Psoas muscle (tissue), 8 donors: Measurements from ENCODE around the gene EPO. TPM values are rescaled to one million over a fixed set of nuclear protein-coding genes. Genes with fewer than 3 reads are reported as not detected.

ENCODE experiments used
- ATAC-seq, 4 donors: fragments of 200-7000 bp; cut with Tn5 transposase; one replicate each; pipeline ENCODE4 v1.9.1; 2020; ENCODE audit warnings: moderate library complexity in 3 of 4, mild to moderate bottlenecking in 2 of 4
- DNase-seq, 2 donors: peaks; one replicate each; pipeline ENCODE4 v3.0.0-alpha.2; 2020
- H3K27ac ChIP-seq: fragments of 200-600 bp; one replicate; pipeline ENCODE4 v1.8.0; 2022
- H3K27me3 ChIP-seq, 3 donors: fragments of 200-600 bp in 1 of 3; one replicate each; pipeline versions ENCODE4 v1.6.1 to v1.8.0; 2013 to 2022; ENCODE audit warnings: low read length in 2 of 3, mild to moderate bottlenecking in 2 of 3, moderate library complexity in 1 of 3; ENCODE audit not compliant: insufficient read depth in 3 of 3
- H3K36me3 ChIP-seq, 2 donors: fragments of 200-600 bp in 1 of 2; one replicate each; pipeline versions ENCODE4 v1.6.1 to v1.8.0; 2013 to 2022; ENCODE audit warnings: low read depth in 1 of 2, mild to moderate bottlenecking in 1 of 2, moderate library complexity in 1 of 2; ENCODE audit not compliant: insufficient read depth in 1 of 2
- H3K4me1 ChIP-seq: fragments of 200-600 bp; one replicate; pipeline ENCODE4 v1.8.0; 2022
- H3K4me3 ChIP-seq: fragments of 200-600 bp; one replicate; pipeline ENCODE4 v1.8.0; 2022; ENCODE audit warnings: mild to moderate bottlenecking
- H3K9me3 ChIP-seq: fragments of 200-600 bp; one replicate; pipeline ENCODE4 v1.8.0; 2022
- WGBS, 3 donors: extraction: QIAGEN DNeasy Blood & Tissue Kit; methylation state at CpG; one replicate each; pipeline versions ENCODE4 v1.1.6 to v1.1.7; 2013; 5-methylcytosine and 5-hydroxymethylcytosine counted together
- intact Hi-C, 2 donors: fragments of 100-400 bp; cut with DNase I; formaldehyde crosslinking; loops; one replicate each; pipeline versions ENCODE4 v1.11.0 to v1.14.2; 2022
- polyA plus RNA-seq, 3 donors: library from polyadenylated mRNA; stranded (reverse); fragments of 200-250 nt; gene quantifications; one replicate each; pipeline ENCODE4 v1.2.3, GENCODE V29; 2013
- total RNA-seq, 4 donors: library from RNA; stranded (reverse); fragmentation: NEBNext Ultra II Directional in 2 of 4; extraction: Animal tissue kit (Norgen Biotek cat#: 25700) in 2 of 4; gene quantifications; one replicate each; pipeline versions ENCODE4 v1.2.1 to v1.2.4, GENCODE V29; 2021 to 2023
- TF ChIP-seq, protein P1 (sequence below): fragments of 200-600 bp; IDR thresholded peaks from one replicate; pipeline ENCODE4 v1.8.0; 2022; ENCODE audit warnings: antibody characterized with exemption
- donor health status: healthy with polysubstance abuse.
- donor health status: DM: no; HTN: no; CAD: no; lungs with moderate emphysema.
- donor health status: Bipolar disorder and iron deficiency.
- donor health status: healthy.
- donor health status: DM: yes; HTN: yes; CAD: no.
- donor health status: DM: no; HTN: no; CAD: no.
- donor health status: DM: no; HTN: no; CAD: no.
- donor health status: DM: yes; HTN: yes; CAD: no.

Gene EPO
- total and polyA plus RNA-seq, 7 donors = not detected

- Histone ChIP-seq H3K4me3 (no peak overlapping the region), H3K9me3 (no peaks in the 10 kb centered on the region), H3K4me1 (no peaks in the 10 kb centered on the region), H3K27ac (no peak overlapping the region), H3K36me3 (no peaks in the 10 kb centered on the region), H3K27me3 (peaks cover 0 to 13% (median 5%) of the 10 kb centered on the region in 3 donors)
- ATAC-seq (no peak), DNase-seq (no peak)
- TF ChIP-seq, protein P1, sequence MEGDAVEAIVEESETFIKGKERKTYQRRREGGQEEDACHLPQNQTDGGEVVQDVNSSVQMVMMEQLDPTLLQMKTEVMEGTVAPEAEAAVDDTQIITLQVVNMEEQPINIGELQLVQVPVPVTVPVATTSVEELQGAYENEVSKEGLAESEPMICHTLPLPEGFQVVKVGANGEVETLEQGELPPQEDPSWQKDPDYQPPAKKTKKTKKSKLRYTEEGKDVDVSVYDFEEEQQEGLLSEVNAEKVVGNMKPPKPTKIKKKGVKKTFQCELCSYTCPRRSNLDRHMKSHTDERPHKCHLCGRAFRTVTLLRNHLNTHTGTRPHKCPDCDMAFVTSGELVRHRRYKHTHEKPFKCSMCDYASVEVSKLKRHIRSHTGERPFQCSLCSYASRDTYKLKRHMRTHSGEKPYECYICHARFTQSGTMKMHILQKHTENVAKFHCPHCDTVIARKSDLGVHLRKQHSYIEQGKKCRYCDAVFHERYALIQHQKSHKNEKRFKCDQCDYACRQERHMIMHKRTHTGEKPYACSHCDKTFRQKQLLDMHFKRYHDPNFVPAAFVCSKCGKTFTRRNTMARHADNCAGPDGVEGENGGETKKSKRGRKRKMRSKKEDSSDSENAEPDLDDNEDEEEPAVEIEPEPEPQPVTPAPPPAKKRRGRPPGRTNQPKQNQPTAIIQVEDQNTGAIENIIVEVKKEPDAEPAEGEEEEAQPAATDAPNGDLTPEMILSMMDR = no peak
- intact Hi-C loops = no loop called here
- 38 to 49% (median 45%) methylated on average over 14 of the region's 14 CpGs for WGBS, 3 donors
Measured at GRCh38 chr7:100763556-100764140, 43.4 kb downstream of the EPO start.

- peaks cover 0 to 17% (median 5%) of the 10 kb centered on the region in 3 donors for H3K27me3 ChIP-seq
- no peaks in the 10 kb centered on the region for H3K4me1 ChIP-seq
- ATAC-seq (no peak), DNase-seq (no peak)
- H3K27ac ChIP-seq = no peak overlapping the region
- no peaks in the 10 kb centered on the region for H3K9me3 ChIP-seq
- no peak overlapping the region for H3K4me3 ChIP-seq
- no peaks in the 10 kb centered on the region for H3K36me3 ChIP-seq
- intact Hi-C loops = no loop called here
- TF ChIP-seq, protein P1 = no peak
- WGBS, 3 donors = 70 to 80% (median 74%) methylated on average over 10 of the region's 10 CpGs
Measured at GRCh38 chr7:100764841-100765240, 44.6 kb downstream of the EPO start.

- 70 to 79% (median 76%) methylated on average over 14 to 16 of the region's 16 CpGs for WGBS, 3 donors
- H3K36me3 ChIP-seq = no peaks in the 10 kb centered on the region
- DNase-seq = no peak
- intact Hi-C loops = no loop called here
- no peak overlapping the region for H3K27ac ChIP-seq
- TF ChIP-seq, protein P1 = no peak
- H3K4me3 ChIP-seq = no peak overlapping the region
- no peak for ATAC-seq
- H3K27me3 ChIP-seq = peaks cover 0 to 14% (median 3%) of the 10 kb centered on the region in 3 donors
- H3K9me3 ChIP-seq = no peaks in the 10 kb centered on the region
- no peaks in the 10 kb centered on the region for H3K4me1 ChIP-seq
Measured at GRCh38 chr7:100765250-100765649, 45.0 kb downstream of the EPO start.

- Histone ChIP-seq H3K4me3 (no peak overlapping the region), H3K36me3 (no peaks in the 10 kb centered on the region), H3K27ac (no peak overlapping the region), H3K9me3 (no peaks in the 10 kb centered on the region), H3K4me1 (no peaks in the 10 kb centered on the region), H3K27me3 (peaks cover 0 to 14% (median 3%) of the 10 kb centered on the region in 3 donors)
- TF ChIP-seq, protein P1 = no peak
- ATAC-seq (no peak), DNase-seq (no peak)
- WGBS, 3 donors = 80 to 81% (median 80%) methylated on average over 7 of the region's 7 CpGs
- intact Hi-C loops = no loop called here
Measured at GRCh38 chr7:100768784-100769183, 48.5 kb downstream of the EPO start.

Other genes with a start within 250 kb of the EPO start
- 10 to 100 TPM; 15.7 to 23.6 (median 17.6) TPM for gene TSC22D4, start 241.3 kb upstream of the EPO start, total RNA-seq
- 10 to 100 TPM; 16.4 to 24.8 (median 16.7) TPM for gene TSC22D4, start 241.3 kb upstream of the EPO start, polyA plus RNA-seq
- gene NYAP1, start 236.5 kb upstream of the EPO start, total RNA-seq = under 1 TPM; 0.08 to 0.32 (median 0.12) TPM
- under 1 TPM; 0.12 to 0.23 (median 0.21) TPM for gene NYAP1, start 236.5 kb upstream of the EPO start, polyA plus RNA-seq
- 10 to 100 TPM in 1 of 4 donors, 1 to 10 TPM in 3; 5.3 to 14.7 (median 8.0) TPM for gene AGFG2, start 181.3 kb upstream of the EPO start, total RNA-seq
- gene AGFG2, start 181.3 kb upstream of the EPO start, polyA plus RNA-seq = 10 to 100 TPM in 1 of 3 donors, 1 to 10 TPM in 2; 4.8 to 12.6 (median 8.9) TPM
- 1 to 10 TPM in 1 of 4 donors, under 1 TPM in 2, not detected in 1; 0.59 to 1.9 (median 0.59) TPM for gene SAP25, start 146.6 kb upstream of the EPO start, total RNA-seq
- gene SAP25, start 146.6 kb upstream of the EPO start, polyA plus RNA-seq = under 1 TPM in 2 of 3 donors, not detected in 1; 0.21 to 0.40 TPM
- 10 to 100 TPM; 32.5 to 41.5 (median 34.1) TPM for gene LRCH4, start 134.3 kb upstream of the EPO start, total RNA-seq
- 10 to 100 TPM; 16.7 to 35.2 (median 28.5) TPM for gene LRCH4, start 134.3 kb upstream of the EPO start, polyA plus RNA-seq
- gene FBXO24, start 134.1 kb upstream of the EPO start, total RNA-seq = 1 to 10 TPM in 1 of 4 donors, under 1 TPM in 3; 0.13 to 1.1 (median 0.31) TPM
- gene FBXO24, start 134.1 kb upstream of the EPO start, polyA plus RNA-seq = under 1 TPM; 0.18 to 0.55 (median 0.23) TPM
- gene PCOLCE, start 118.1 kb upstream of the EPO start, total RNA-seq = 10 to 100 TPM in 2 of 4 donors, 1 to 10 TPM in 2; 6.2 to 16.9 (median 9.7) TPM
- gene PCOLCE, start 118.1 kb upstream of the EPO start, polyA plus RNA-seq = 10 to 100 TPM in 1 of 3 donors, 1 to 10 TPM in 2; 4.2 to 11.5 (median 7.7) TPM
- 1 to 10 TPM; 6.2 to 7.0 (median 6.4) TPM for gene MOSPD3, start 107.9 kb upstream of the EPO start, total RNA-seq
- 10 to 100 TPM in 1 of 3 donors, 1 to 10 TPM in 2; 7.7 to 11.3 (median 7.9) TPM for gene MOSPD3, start 107.9 kb upstream of the EPO start, polyA plus RNA-seq
- not detected for gene TFR2, start 78.9 kb upstream of the EPO start, total RNA-seq
- under 1 TPM in 2 of 3 donors, not detected in 1; 0.04 to 0.36 TPM for gene TFR2, start 78.9 kb upstream of the EPO start, polyA plus RNA-seq
- not detected for gene ACTL6B, start 64.0 kb upstream of the EPO start, total RNA-seq
- gene ACTL6B, start 64.0 kb upstream of the EPO start, polyA plus RNA-seq = under 1 TPM in 1 of 3 donors, not detected in 2; 0.03 TPM
- gene GNB2, start 46.7 kb upstream of the EPO start, total RNA-seq = 100 to 1,000 TPM in 3 of 4 donors, 10 to 100 TPM in 1; 87.1 to 130 (median 121) TPM
- 100 to 1,000 TPM; 112 to 148 (median 117) TPM for gene GNB2, start 46.7 kb upstream of the EPO start, polyA plus RNA-seq
- gene GIGYF1, start 26.2 kb upstream of the EPO start, total RNA-seq = 10 to 100 TPM; 18.0 to 39.1 (median 23.9) TPM
- gene GIGYF1, start 26.2 kb upstream of the EPO start, polyA plus RNA-seq = 10 to 100 TPM in 2 of 3 donors, 1 to 10 TPM in 1; 9.9 to 16.1 (median 10.5) TPM
- 10 to 100 TPM; 28.4 to 44.4 (median 39.4) TPM for gene POP7, start 14.3 kb upstream of the EPO start, total RNA-seq
- 100 to 1,000 TPM in 1 of 3 donors, 10 to 100 TPM in 2; 74.1 to 129 (median 86.0) TPM for gene POP7, start 14.3 kb upstream of the EPO start, polyA plus RNA-seq
- not detected for gene ZAN, start 13.1 kb downstream of the EPO start, total RNA-seq
- gene ZAN, start 13.1 kb downstream of the EPO start, polyA plus RNA-seq = not detected
- gene EPHB4, start 107.1 kb downstream of the EPO start, total RNA-seq = 10 to 100 TPM; 10.3 to 13.9 (median 11.3) TPM
- gene EPHB4, start 107.1 kb downstream of the EPO start, polyA plus RNA-seq = 1 to 10 TPM; 5.1 to 9.2 (median 5.1) TPM
- 1 to 10 TPM; 2.9 to 4.7 (median 3.9) TPM for gene SLC12A9, start 132.2 kb downstream of the EPO start, total RNA-seq
- gene SLC12A9, start 132.2 kb downstream of the EPO start, polyA plus RNA-seq = 1 to 10 TPM; 2.2 to 3.3 (median 2.5) TPM
- 1 to 10 TPM; 5.0 to 8.8 (median 6.8) TPM for gene TRIP6, start 146.9 kb downstream of the EPO start, total RNA-seq
- gene TRIP6, start 146.9 kb downstream of the EPO start, polyA plus RNA-seq = 1 to 10 TPM; 4.3 to 7.1 (median 5.3) TPM
- 10 to 100 TPM; 46.8 to 79.8 (median 61.0) TPM for gene SRRT, start 154.6 kb downstream of the EPO start, total RNA-seq
- 10 to 100 TPM; 48.2 to 58.1 (median 51.2) TPM for gene SRRT, start 154.6 kb downstream of the EPO start, polyA plus RNA-seq
- gene UFSP1, start 169.2 kb downstream of the EPO start, total RNA-seq = 1 to 10 TPM; 2.5 to 8.0 (median 6.0) TPM
- 1 to 10 TPM; 3.7 to 7.6 (median 4.3) TPM for gene UFSP1, start 169.2 kb downstream of the EPO start, polyA plus RNA-seq
- 10 to 100 TPM; 21.4 to 99.2 (median 36.8) TPM for gene ACHE, start 175.4 kb downstream of the EPO start, total RNA-seq
- 10 to 100 TPM; 10.7 to 23.8 (median 14.2) TPM for gene ACHE, start 175.4 kb downstream of the EPO start, polyA plus RNA-seq
- under 1 TPM; 0.10 to 0.79 (median 0.30) TPM for gene MUC3A, start 229.1 kb downstream of the EPO start, total RNA-seq
- under 1 TPM; 0.22 to 0.37 (median 0.30) TPM for gene MUC3A, start 229.1 kb downstream of the EPO start, polyA plus RNA-seq
- under 1 TPM in 2 of 4 donors, not detected in 2; 0.02 to 0.13 TPM for gene MUC12, start 249.1 kb downstream of the EPO start, total RNA-seq
- gene MUC12, start 249.1 kb downstream of the EPO start, polyA plus RNA-seq = under 1 TPM in 1 of 3 donors, not detected in 2; 0.09 TPM